Measurements from ENCODE around the gene FSCN2.

- no peak for TF ChIP-seq CTCF (IDR thresholded peaks at IDR 0.05)
- no peak for TF ChIP-seq POLR2A (IDR thresholded peaks at IDR 0.05)
Observed at GRCh38 chr17:81580481-81580880, 52.3 kb downstream of the FSCN2 start.

All from lower leg skin (tissue), 3 donors.